Trophoblast cell (in vitro differentiated cells and primary cell): Measurements from ENCODE around the gene PGAP3.
A peak's percentile ranks its signal among the peaks of the same experiment; 100 is the strongest.

ENCODE experiments used
- DNase-seq, 2 donors: peaks; one replicate each; pipeline ENCODE4 v3.0.0-alpha.2; 2016
- H2AFZ ChIP-seq: 2 replicates; pipeline ENCODE4 v1.6.1; 2013; ENCODE audit warnings: low read length, moderate library complexity, mild to moderate bottlenecking; ENCODE audit not compliant: insufficient read depth, poor library complexity
- H2AK5ac ChIP-seq: 2 replicates; pipeline ENCODE4 v1.6.1; 2013; ENCODE audit warnings: mild to moderate bottlenecking, low read length
- H2BK120ac ChIP-seq: 2 replicates; pipeline ENCODE4 v1.6.1; 2013; ENCODE audit warnings: low read length, mild to moderate bottlenecking, moderate library complexity; ENCODE audit not compliant: insufficient read depth, poor library complexity
- H2BK12ac ChIP-seq: 2 replicates; pipeline ENCODE4 v1.6.1; 2013; ENCODE audit warnings: mild to moderate bottlenecking, low read length, moderate library complexity
- H2BK5ac ChIP-seq: 2 replicates; pipeline ENCODE4 v1.6.1; 2013; ENCODE audit warnings: low read length, low read depth, moderate library complexity, mild to moderate bottlenecking; ENCODE audit not compliant: poor library complexity
- H3K14ac ChIP-seq: 2 replicates; pipeline ENCODE4 v1.6.1; 2013; ENCODE audit warnings: mild to moderate bottlenecking, low read length
- H3K18ac ChIP-seq: 2 replicates; pipeline ENCODE4 v1.6.1; 2013; ENCODE audit warnings: mild to moderate bottlenecking, low read length
- H3K23ac ChIP-seq: 2 replicates; pipeline ENCODE4 v1.6.1; 2013; ENCODE audit warnings: low read length
- H3K27ac ChIP-seq: 2 replicates; pipeline ENCODE4 v1.5.1; 2013; ENCODE audit warnings: low read depth, mild to moderate bottlenecking, inconsistent platforms, low read length, moderate library complexity
- H3K27me3 ChIP-seq: 2 replicates; pipeline ENCODE4 v1.6.1; 2013; ENCODE audit warnings: inconsistent platforms, mild to moderate bottlenecking, low read length, moderate library complexity; ENCODE audit not compliant: insufficient read depth
- H3K36me3 ChIP-seq, 2 experiments: 1 replicate in 1 of 2; 2 replicates in 1 of 2; pipeline ENCODE4 v1.6.1; 2013; ENCODE audit warnings: low read length in 2 of 2, mild to moderate bottlenecking in 2 of 2, moderate library complexity in 1 of 2; ENCODE audit not compliant: insufficient read depth in 2 of 2, control insufficient read depth in 1 of 2
- H3K4ac ChIP-seq: 2 replicates; pipeline ENCODE4 v1.6.1; 2013; ENCODE audit warnings: low read depth, mild to moderate bottlenecking, low read length, moderate library complexity
- H3K4me1 ChIP-seq, 2 experiments: 1 replicate in 1 of 2; 2 replicates in 1 of 2; pipeline ENCODE4 v1.6.1; 2013; ENCODE audit warnings: low read length in 2 of 2, mild to moderate bottlenecking in 2 of 2, moderate library complexity in 1 of 2; ENCODE audit not compliant: insufficient read depth in 2 of 2, control insufficient read depth in 1 of 2
- H3K4me2 ChIP-seq: 2 replicates; pipeline ENCODE4 v1.6.1; 2013; ENCODE audit warnings: inconsistent platforms, mild to moderate bottlenecking, low read length, moderate library complexity
- H3K4me3 ChIP-seq: 2 replicates; pipeline ENCODE4 v1.5.1; 2013; ENCODE audit warnings: mild to moderate bottlenecking, low read depth, low read length, inconsistent platforms
- H3K79me1 ChIP-seq: one replicate; pipeline ENCODE4 v1.6.1; 2013; ENCODE audit warnings: low read length
- H3K79me2 ChIP-seq: 2 replicates; pipeline ENCODE4 v1.6.1; 2013; ENCODE audit warnings: low read length, mild to moderate bottlenecking; ENCODE audit not compliant: control insufficient read depth, insufficient read depth, poor library complexity
- H3K9ac ChIP-seq: 2 replicates; pipeline ENCODE4 v1.6.1; 2013; ENCODE audit warnings: mild to moderate bottlenecking, low read length
- H3K9me3 ChIP-seq: 2 replicates; pipeline ENCODE4 v1.6.1; 2013; ENCODE audit warnings: low read depth, mild to moderate bottlenecking, control low read depth, inconsistent platforms, low read length; ENCODE audit not compliant: insufficient read depth
- H4K12ac ChIP-seq: 2 replicates; pipeline ENCODE4 v1.6.1; 2013; ENCODE audit warnings: low read depth, mild to moderate bottlenecking, low read length, moderate library complexity
- H4K8ac ChIP-seq: 2 replicates; pipeline ENCODE4 v1.6.1; 2013; ENCODE audit warnings: low read depth, mild to moderate bottlenecking, low read length, moderate library complexity
- H4K91ac ChIP-seq: one replicate; pipeline ENCODE4 v1.6.1; 2013; ENCODE audit warnings: low read depth, mild to moderate bottlenecking, low read length, moderate library complexity
- WGBS: extraction: QIAGEN DNeasy Blood & Tissue Kit; methylation state at CpG from one replicate; pipeline ENCODE4 v1.1.7; 2013; ENCODE audit warnings: missing lambda C conversion rate; ENCODE audit not compliant: insufficient read length, insufficient coverage; ENCODE audit errors: extremely low coverage; 5-methylcytosine and 5-hydroxymethylcytosine counted together

The PGAP3 gene

DNA sequence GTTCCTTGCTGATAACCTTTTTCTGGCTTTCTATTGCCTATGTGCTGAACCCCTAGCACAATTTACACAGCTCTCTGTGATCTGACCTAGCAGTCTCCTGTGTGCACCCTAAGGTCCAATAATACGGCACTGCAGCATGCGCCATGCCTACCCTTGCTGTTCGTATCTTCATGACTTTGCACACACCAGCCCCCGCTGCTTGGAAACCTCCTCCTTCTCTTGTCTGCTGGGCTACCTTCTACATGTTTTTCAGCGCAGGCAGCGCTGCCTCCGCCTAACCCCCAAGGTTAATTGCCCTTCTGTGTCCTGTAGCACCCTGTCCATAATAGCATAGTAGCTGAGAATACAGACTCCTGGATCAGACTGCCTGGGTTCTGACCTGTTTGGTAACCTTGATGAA lies 49.5 kb downstream of the PGAP3 start:
- Histone ChIP-seq H2BK5ac (no peak overlapping the region), H2BK120ac (no peak overlapping the region), H3K4me1 (peaks cover 15 to 20% of the 10 kb centered on the region in 2 experiments), H2AK5ac (no peak overlapping the region), H3K4me2 (no peak overlapping the region), H2BK12ac (no peak overlapping the region), H3K9me3 (no peaks in the 10 kb centered on the region), H3K18ac (no peak overlapping the region), H2AFZ (no peak overlapping the region), H3K4me3 (no peak overlapping the region), H3K79me1 (peaks cover 7% of the 10 kb centered on the region), H3K36me3 (no peaks in the 10 kb centered on the region), H4K8ac (no peak overlapping the region), H3K79me2 (peaks cover 4% of the 10 kb centered on the region), H3K9ac (peak overlapping the region; percentile 8), H3K27me3 (no peaks in the 10 kb centered on the region), H3K27ac (no peak overlapping the region), H4K91ac (no peak overlapping the region), H3K23ac (no peak overlapping the region), H4K12ac (no peak overlapping the region), H3K14ac (no peak overlapping the region), H3K4ac (no peak overlapping the region)
- WGBS, result no CpG with 5 or more reads among the region's 7 CpGs
- DNase-seq, result no peak

DNA sequence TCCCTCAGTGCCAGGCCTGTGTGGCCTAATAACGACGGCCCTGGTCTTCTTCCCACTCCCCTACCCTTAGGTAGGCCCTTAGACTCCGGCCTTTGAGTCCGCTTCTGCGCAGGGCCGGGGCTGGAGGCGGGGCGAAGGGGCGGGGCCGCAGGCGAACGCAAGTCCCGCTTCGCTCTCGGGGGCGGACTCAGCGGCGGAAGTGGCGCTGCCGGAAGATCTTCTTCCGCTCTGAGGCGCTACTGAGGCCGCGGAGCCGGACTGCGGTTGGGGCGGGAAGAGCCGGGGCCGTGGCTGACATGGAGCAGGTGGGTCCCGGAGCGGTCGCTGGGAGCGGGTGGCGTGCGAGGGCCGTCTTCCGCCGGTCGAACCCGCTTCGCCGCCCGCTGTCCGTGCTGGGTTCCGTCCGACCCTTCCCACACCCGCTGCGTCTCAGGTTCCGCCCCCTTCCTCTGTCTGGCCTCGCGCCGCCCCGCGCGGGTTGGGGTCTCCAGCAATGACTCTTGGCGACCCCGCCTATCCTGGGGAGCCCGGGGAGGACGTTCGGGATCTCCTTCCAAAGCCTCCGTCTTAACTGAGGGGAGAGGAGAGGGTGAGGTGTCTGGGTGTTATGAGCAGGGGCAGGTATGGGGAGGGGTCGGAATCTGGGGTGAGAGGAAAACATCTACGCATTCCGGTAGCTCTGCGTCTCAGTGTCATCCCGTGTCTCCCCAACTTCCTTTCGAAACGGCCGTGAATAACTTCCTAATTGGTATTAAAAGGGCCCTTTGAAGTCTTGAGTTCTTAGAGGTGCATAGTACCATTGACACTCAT lies 50.7 kb downstream of the PGAP3 start, which contains the start of gene STARD3:
TSS of gene STARD3 (plus strand) at position 218 of the 810 bp plus-strand sequence. CDS start 16,388 bp downstream, outside the sequence.
- Histone ChIP-seq H2AFZ (peak within 1 kb of the TSS; percentile 94), H3K9ac (peak within 1 kb of the TSS; percentile 62), H3K4me2 (peak within 1 kb of the TSS; percentile 73), H4K8ac (peak within 1 kb of the TSS; percentile 95), H3K27ac (peak within 1 kb of the TSS; percentile 50), H4K12ac (peak within 1 kb of the TSS; percentile 95), H3K4me3 (peak within 1 kb of the TSS; percentile 91), H2BK120ac (peak within 1 kb of the TSS; percentile 88), H3K23ac (no peak within 1 kb of the TSS), H3K79me2 (peaks cover 4% of the 10 kb centered on the region), H3K9me3 (no peaks in the 10 kb centered on the region), H3K79me1 (peaks cover 7% of the 10 kb centered on the region), H3K18ac (peak within 1 kb of the TSS; percentile 96), H4K91ac (peak within 1 kb of the TSS; percentile 69), H3K4ac (peak within 1 kb of the TSS; percentile 80), H3K4me1 (peaks cover 10 to 15% of the 10 kb centered on the region in 2 experiments), H3K36me3 (no peaks in the 10 kb centered on the region), H3K14ac (peak within 1 kb of the TSS; percentile 87), H3K27me3 (no peaks in the 10 kb centered on the region), H2AK5ac (peak within 1 kb of the TSS; percentile 30), H2BK5ac (peak within 1 kb of the TSS; percentile 63), H2BK12ac (no peak within 1 kb of the TSS)
- WGBS, result no CpG with 5 or more reads among the region's 69 CpGs
- peak; percentile 80 to 89 for DNase-seq

DNA sequence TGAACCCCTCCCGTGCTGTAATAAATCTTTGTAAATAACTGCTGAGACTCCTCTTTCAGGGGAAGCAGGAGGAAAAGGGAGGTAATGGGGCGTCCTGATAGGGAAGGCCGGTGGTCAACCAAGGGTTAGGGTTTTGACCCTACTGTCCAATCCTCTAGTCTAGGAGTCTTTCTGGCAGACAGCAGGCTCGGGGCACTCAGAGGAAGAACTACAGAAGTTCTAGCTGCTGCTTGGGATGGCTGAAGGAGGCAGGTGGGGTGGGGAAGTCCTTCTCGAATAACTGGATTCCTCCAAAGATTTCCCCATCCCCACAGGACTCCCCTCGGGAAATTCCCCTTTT lies 51.3 kb downstream of the PGAP3 start:
- no peak overlapping the region for H3K23ac ChIP-seq

DNA sequence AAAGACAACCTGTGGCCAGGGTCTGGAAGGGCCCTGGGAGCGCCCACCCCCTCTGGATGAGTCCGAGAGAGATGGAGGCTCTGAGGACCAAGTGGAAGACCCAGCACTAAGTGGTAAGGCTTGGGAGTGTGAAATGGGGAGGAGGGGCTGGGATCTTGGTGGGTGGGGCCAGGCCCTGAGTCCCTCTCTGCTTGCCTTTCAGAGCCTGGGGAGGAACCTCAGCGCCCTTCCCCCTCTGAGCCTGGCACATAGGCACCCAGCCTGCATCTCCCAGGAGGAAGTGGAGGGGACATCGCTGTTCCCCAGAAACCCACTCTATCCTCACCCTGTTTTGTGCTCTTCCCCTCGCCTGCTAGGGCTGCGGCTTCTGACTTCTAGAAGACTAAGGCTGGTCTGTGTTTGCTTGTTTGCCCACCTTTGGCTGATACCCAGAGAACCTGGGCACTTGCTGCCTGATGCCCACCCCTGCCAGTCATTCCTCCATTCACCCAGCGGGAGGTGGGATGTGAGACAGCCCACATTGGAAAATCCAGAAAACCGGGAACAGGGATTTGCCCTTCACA lies 52.2 kb downstream of the PGAP3 start:
- no peak overlapping the region for H3K27ac ChIP-seq
- H3K9ac ChIP-seq, result no peak overlapping the region
- H3K27me3 ChIP-seq, result no peaks in the 10 kb centered on the region
- H2BK5ac ChIP-seq, result no peak overlapping the region
- no peak overlapping the region for H2BK12ac ChIP-seq
- peaks cover 10% of the 10 kb centered on the region for H3K79me1 ChIP-seq
- H3K4me3 ChIP-seq, result no peak overlapping the region
- no peak overlapping the region for H4K8ac ChIP-seq
- H3K4ac ChIP-seq, result no peak overlapping the region
- no peak for DNase-seq
- no peak overlapping the region for H4K12ac ChIP-seq
- no peak overlapping the region for H2BK120ac ChIP-seq
- H3K4me1 ChIP-seq, result peaks cover 18 to 20% of the 10 kb centered on the region in 2 experiments
- no peak overlapping the region for H2AK5ac ChIP-seq
- peaks cover 4% of the 10 kb centered on the region for H3K79me2 ChIP-seq
- H4K91ac ChIP-seq, result no peak overlapping the region
- H3K14ac ChIP-seq, result no peak overlapping the region
- no peak overlapping the region for H2AFZ ChIP-seq
- H3K23ac ChIP-seq, result no peak overlapping the region
- no peak overlapping the region for H3K18ac ChIP-seq
- no peaks in the 10 kb centered on the region for H3K36me3 ChIP-seq
- no peak overlapping the region for H3K4me2 ChIP-seq
- no CpG with 5 or more reads among the region's 8 CpGs for WGBS
- H3K9me3 ChIP-seq, result no peaks in the 10 kb centered on the region

More for the DNA sequence above, 51.3 kb downstream of the PGAP3 start:
- Histone ChIP-seq H4K8ac (peak overlapping the region; percentile 64), H4K12ac (peak overlapping the region; percentile 84), H2BK12ac (no peak overlapping the region), H3K79me1 (peaks cover 9% of the 10 kb centered on the region), H3K27ac (no peak overlapping the region), H3K9ac (peak overlapping the region; percentile 3), H3K9me3 (no peaks in the 10 kb centered on the region), H3K14ac (peak overlapping the region; percentile 56), H3K79me2 (peaks cover 4% of the 10 kb centered on the region), H4K91ac (peak overlapping the region; percentile 22), H2AFZ (peak overlapping the region; percentile 61), H3K27me3 (no peaks in the 10 kb centered on the region), H2BK120ac (no peak overlapping the region), H3K4ac (no peak overlapping the region), H2BK5ac (no peak overlapping the region), H3K36me3 (no peaks in the 10 kb centered on the region), H3K18ac (no peak overlapping the region), H3K4me1 (peaks cover 13 to 18% of the 10 kb centered on the region in 2 experiments), H3K4me3 (no peak overlapping the region), H2AK5ac (peak overlapping the region; percentile 24), H3K4me2 (peak overlapping the region; percentile 73)
- WGBS, result no CpG with 5 or more reads among the region's 6 CpGs
- DNase-seq, result no peak
